ENCODE data around the gene SLC26A2. TPM values are rescaled to one million over a fixed set of nuclear protein-coding genes. Genes with fewer than 3 reads are reported as not detected.

Gene SLC26A2
- total and polyA plus RNA-seq, 4 donors = 0.43 to 6.1 (median 1.6) TPM

DNA sequence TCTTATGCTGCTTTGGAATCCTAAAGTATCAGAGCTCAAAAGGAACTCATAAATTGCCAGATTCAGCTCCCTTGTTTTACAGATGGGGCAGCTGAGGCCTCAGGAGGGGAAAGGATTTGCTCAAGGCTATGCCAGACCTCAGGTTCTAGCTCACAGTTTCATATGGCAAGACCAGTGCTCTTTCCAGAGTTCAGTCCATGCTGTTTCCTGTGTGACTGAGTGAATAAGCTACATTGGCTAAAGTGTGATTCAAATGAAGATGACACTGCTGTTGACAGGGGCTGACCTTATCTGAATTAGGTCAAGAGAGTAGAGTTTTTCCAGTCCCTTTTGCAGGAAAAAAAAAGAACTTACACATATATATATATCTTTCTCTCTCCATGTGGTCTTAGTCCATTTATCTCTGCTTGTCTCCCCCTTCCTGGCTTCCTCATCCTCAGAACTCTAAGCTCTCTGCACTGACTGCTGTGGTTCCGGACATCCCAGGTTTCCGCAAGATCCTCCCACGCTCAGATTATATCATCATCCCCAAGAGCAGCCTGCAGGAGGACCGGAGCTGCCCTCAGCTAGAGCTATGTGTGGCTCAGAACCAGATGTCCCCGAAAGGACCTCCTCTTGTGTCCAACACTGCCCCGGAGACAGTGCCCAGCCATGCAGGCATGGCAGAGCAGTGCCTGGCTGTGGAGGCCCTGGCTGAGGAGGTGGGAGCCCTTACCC lies 49.3 kb downstream of the SLC26A2 start:
- H3K9me3 ChIP-seq (ENCODE audit: control insufficient read depth in 4 of 4, low read length in 3 of 4) = no peaks in the 10 kb centered on the region
- peaks cover 4 to 61% (median 49%) of the 10 kb centered on the region in 4 donors for H3K36me3 ChIP-seq (ENCODE audit: control insufficient read depth in 4 of 4, insufficient read depth in 3 of 4, low read depth in 1 of 4, low read length in 3 of 4)
- DNase-seq (ENCODE audit: low spot score) = no peak
- no peaks in the 10 kb centered on the region for H3K27me3 ChIP-seq (ENCODE audit: control insufficient read depth in 4 of 4, insufficient read depth in 4 of 4, low read length in 3 of 4)
- no peak overlapping the region for H3K4me3 ChIP-seq (ENCODE audit: low read depth in 1 of 3, low read length in 3 of 3)
- 93% methylated on average over 6 of the region's 6 CpGs for WGBS
- no peak overlapping the region for H3K27ac ChIP-seq (ENCODE audit: low read depth in 1 of 2, low read length in 2 of 2)
- no peak for TF ChIP-seq HNF4G (IDR thresholded peaks at IDR 0.05)
- TF ChIP-seq, protein P1, sequence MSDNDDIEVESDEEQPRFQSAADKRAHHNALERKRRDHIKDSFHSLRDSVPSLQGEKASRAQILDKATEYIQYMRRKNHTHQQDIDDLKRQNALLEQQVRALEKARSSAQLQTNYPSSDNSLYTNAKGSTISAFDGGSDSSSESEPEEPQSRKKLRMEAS (IDR thresholded peaks at IDR 0.05) = no peak
- no peak overlapping the region for H3K9ac ChIP-seq (ENCODE audit: low read depth in 1 of 2, low read length in 2 of 2)
- H3K4me1 ChIP-seq (ENCODE audit: control insufficient read depth in 4 of 4, insufficient read depth in 4 of 4, low read length in 3 of 4) = no peaks in the 10 kb centered on the region

DNA sequence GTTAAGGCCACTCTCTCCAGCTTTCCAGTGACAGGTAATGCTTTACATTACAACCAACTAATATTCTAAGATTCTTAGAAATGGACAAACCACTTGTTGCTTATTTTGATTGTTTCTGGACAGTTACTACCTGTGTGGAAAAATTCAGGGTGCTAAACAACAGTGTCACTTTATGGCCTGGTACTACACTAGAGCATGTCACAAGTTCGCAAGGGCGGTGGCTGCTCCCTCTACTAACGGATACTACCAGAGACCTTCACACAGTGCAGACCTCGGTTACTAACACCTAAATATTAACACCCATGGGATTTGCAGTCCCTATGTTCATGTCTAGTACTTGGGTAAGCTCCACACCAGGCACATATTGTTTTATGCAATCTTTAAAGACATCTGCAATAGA lies 53.4 kb downstream of the SLC26A2 start:
- H3K27ac ChIP-seq (ENCODE audit: low read depth in 1 of 2, low read length in 2 of 2) = no peak overlapping the region
- H3K36me3 ChIP-seq (ENCODE audit: control insufficient read depth in 4 of 4, insufficient read depth in 3 of 4, low read depth in 1 of 4, low read length in 3 of 4) = peaks cover 7 to 75% (median 52%) of the 10 kb centered on the region in 4 donors
- TF ChIP-seq TAF1 (conservative IDR thresholded peaks at IDR 0.05) = no peak
- 94% methylated on average over 4 of the region's 4 CpGs for WGBS
- H3K9ac ChIP-seq (ENCODE audit: low read depth in 1 of 2, low read length in 2 of 2) = no peak overlapping the region
- H3K4me3 ChIP-seq (ENCODE audit: low read depth in 1 of 3, low read length in 3 of 3) = no peak overlapping the region
- H3K9me3 ChIP-seq (ENCODE audit: control insufficient read depth in 4 of 4, low read length in 3 of 4) = no peaks in the 10 kb centered on the region
- no peaks in the 10 kb centered on the region for H3K4me1 ChIP-seq (ENCODE audit: control insufficient read depth in 4 of 4, insufficient read depth in 4 of 4, low read length in 3 of 4)
- DNase-seq (ENCODE audit: low spot score) = no peak
- H3K27me3 ChIP-seq (ENCODE audit: control insufficient read depth in 4 of 4, insufficient read depth in 4 of 4, low read length in 3 of 4) = no peaks in the 10 kb centered on the region

DNA sequence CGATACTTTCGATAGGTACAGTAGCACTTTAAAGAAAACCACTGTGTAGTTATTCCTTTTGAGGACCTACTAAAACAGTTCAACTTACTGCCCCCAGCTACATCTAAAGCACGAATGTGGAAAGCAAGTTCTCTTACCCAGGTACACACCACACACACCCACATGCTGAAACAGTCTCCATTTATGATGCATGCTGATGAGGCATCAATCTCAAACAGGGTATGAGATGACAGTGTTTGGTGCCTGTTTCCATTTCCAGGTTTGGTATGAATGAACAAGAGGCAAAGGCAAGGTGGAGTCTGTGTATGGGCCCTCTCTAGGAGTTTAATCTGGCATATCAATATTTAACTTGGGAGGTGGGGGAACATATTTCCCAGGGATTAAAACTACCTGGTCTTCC lies 53.9 kb downstream of the SLC26A2 start:
- peaks cover 10 to 76% (median 56%) of the 10 kb centered on the region in 4 donors for H3K36me3 ChIP-seq (ENCODE audit: control insufficient read depth in 4 of 4, insufficient read depth in 3 of 4, low read depth in 1 of 4, low read length in 3 of 4)
- no peak for TF ChIP-seq RXRA (IDR thresholded peaks at IDR 0.05)
- TF ChIP-seq, protein P2, sequence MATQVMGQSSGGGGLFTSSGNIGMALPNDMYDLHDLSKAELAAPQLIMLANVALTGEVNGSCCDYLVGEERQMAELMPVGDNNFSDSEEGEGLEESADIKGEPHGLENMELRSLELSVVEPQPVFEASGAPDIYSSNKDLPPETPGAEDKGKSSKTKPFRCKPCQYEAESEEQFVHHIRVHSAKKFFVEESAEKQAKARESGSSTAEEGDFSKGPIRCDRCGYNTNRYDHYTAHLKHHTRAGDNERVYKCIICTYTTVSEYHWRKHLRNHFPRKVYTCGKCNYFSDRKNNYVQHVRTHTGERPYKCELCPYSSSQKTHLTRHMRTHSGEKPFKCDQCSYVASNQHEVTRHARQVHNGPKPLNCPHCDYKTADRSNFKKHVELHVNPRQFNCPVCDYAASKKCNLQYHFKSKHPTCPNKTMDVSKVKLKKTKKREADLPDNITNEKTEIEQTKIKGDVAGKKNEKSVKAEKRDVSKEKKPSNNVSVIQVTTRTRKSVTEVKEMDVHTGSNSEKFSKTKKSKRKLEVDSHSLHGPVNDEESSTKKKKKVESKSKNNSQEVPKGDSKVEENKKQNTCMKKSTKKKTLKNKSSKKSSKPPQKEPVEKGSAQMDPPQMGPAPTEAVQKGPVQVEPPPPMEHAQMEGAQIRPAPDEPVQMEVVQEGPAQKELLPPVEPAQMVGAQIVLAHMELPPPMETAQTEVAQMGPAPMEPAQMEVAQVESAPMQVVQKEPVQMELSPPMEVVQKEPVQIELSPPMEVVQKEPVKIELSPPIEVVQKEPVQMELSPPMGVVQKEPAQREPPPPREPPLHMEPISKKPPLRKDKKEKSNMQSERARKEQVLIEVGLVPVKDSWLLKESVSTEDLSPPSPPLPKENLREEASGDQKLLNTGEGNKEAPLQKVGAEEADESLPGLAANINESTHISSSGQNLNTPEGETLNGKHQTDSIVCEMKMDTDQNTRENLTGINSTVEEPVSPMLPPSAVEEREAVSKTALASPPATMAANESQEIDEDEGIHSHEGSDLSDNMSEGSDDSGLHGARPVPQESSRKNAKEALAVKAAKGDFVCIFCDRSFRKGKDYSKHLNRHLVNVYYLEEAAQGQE (IDR thresholded peaks at IDR 0.05) = no peak
- no peak for TF ChIP-seq NR2F2 (IDR thresholded peaks at IDR 0.05)
- TF ChIP-seq FOXA1 (IDR thresholded peaks at IDR 0.05) = no peak
- TF ChIP-seq, protein P3, sequence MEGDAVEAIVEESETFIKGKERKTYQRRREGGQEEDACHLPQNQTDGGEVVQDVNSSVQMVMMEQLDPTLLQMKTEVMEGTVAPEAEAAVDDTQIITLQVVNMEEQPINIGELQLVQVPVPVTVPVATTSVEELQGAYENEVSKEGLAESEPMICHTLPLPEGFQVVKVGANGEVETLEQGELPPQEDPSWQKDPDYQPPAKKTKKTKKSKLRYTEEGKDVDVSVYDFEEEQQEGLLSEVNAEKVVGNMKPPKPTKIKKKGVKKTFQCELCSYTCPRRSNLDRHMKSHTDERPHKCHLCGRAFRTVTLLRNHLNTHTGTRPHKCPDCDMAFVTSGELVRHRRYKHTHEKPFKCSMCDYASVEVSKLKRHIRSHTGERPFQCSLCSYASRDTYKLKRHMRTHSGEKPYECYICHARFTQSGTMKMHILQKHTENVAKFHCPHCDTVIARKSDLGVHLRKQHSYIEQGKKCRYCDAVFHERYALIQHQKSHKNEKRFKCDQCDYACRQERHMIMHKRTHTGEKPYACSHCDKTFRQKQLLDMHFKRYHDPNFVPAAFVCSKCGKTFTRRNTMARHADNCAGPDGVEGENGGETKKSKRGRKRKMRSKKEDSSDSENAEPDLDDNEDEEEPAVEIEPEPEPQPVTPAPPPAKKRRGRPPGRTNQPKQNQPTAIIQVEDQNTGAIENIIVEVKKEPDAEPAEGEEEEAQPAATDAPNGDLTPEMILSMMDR (IDR thresholded peaks at IDR 0.05; ENCODE audit: low read depth, low read length, missing input control) = no peak
- no peak for TF ChIP-seq GABPA (IDR thresholded peaks at IDR 0.05 in 1 of 2, conservative IDR thresholded peaks at IDR 0.05 in 1 of 2)
- TF ChIP-seq SP1 (IDR thresholded peaks at IDR 0.05) = no peak
- no peak for TF ChIP-seq EGR1 (IDR thresholded peaks at IDR 0.05; ENCODE audit: low read depth in 2 of 2)
- no peak for TF ChIP-seq TAF1 (conservative IDR thresholded peaks at IDR 0.05)
- no peak for TF ChIP-seq HNF4A (conservative IDR thresholded peaks at IDR 0.05)
- no peak for TF ChIP-seq HNF4G (IDR thresholded peaks at IDR 0.05)
- TF ChIP-seq FOXA2 (IDR thresholded peaks at IDR 0.05) = no peak
- TF ChIP-seq JUND (IDR thresholded peaks at IDR 0.05) = no peak
- no peaks in the 10 kb centered on the region for H3K9me3 ChIP-seq (ENCODE audit: control insufficient read depth in 4 of 4, low read length in 3 of 4)
- H3K4me1 ChIP-seq (ENCODE audit: control insufficient read depth in 4 of 4, insufficient read depth in 4 of 4, low read length in 3 of 4) = no peaks in the 10 kb centered on the region
- 94% methylated on average over 3 of the region's 3 CpGs for WGBS
- H3K27me3 ChIP-seq (ENCODE audit: control insufficient read depth in 4 of 4, insufficient read depth in 4 of 4, low read length in 3 of 4) = no peaks in the 10 kb centered on the region
- H3K4me3 ChIP-seq (ENCODE audit: low read depth in 1 of 3, low read length in 3 of 3) = no peak overlapping the region
- H3K9ac ChIP-seq (ENCODE audit: low read depth in 1 of 2, low read length in 2 of 2) = no peak overlapping the region
- no peak for DNase-seq (ENCODE audit: low spot score)
- H3K27ac ChIP-seq (ENCODE audit: low read depth in 1 of 2, low read length in 2 of 2) = no peak overlapping the region
